ENCODE results near the gene PNPLA5.
"Not testable (repeated sequence)": the region's sequence is repeated elsewhere in the genome, so short reads cannot be mapped to it uniquely, and the experiment has no call there.

The PNPLA5 gene

DNA sequence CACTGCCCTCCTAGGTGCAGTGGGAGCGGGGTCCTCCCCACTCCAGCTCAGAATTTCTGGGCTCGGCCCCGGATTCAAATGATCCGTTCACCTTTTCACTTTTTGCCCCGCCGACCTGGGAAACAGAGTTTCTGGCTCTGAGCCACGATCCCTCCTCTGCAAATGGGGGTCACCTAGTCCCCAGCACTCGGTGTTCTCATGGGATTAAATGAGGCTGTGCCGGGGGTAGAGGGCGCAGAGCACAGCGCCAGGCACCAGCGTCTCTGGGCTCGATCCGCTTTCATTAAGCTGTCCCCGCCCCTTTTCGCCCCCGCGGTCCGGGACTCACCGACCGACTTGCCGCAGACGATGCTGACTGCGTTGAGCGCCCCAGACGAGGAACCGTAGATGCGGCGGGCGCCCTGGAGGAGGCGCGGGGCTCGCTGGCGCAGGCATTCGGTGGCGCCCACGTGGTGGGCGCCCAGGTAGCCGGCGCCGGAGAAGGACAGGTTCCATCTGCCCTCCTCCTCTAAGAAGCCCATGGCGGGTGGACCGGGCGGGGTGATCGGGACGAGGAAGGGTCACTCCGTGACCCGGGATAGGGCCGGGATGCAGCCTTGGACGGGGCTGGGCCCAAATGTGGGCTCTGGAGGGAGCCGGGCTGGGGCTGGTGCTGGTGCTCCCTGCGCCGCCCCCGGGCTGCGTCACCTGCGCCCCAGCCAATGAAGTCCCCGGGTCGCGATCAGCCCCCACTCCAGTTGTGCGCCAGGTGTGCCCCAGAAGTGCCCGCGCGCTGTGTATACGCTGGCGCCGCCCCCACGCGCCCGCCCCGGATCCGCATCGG is at the start of gene PNPLA5:
TSS of gene PNPLA5 (minus strand) at position 654 of the 823 bp plus-strand sequence. CDS start at position 521, 133 bp downstream.
- DNase-seq (ENCODE audit: low spot score), result peak; percentile 46

DNA sequence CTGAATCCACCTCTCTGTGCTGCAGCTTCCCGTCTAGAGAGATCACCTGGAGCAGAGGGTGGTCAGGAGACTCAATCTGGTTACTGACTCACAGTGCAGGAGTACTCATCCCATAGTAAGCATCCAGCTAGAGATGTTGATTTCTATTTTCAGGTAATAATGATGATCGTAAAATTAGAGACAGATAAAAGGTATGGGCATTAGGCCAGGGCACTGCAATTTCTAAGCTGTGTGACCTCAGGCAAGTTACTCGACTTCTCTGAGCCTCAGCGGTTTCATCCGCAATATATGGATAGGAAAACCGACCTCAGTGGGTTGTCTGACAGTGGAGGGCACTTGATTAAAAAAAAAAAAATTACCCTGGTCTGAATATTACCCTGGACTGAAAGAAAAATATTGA is 49.6 kb upstream of the PNPLA5 start:
- DNase-seq (ENCODE audit: low spot score), result no peak

DNA sequence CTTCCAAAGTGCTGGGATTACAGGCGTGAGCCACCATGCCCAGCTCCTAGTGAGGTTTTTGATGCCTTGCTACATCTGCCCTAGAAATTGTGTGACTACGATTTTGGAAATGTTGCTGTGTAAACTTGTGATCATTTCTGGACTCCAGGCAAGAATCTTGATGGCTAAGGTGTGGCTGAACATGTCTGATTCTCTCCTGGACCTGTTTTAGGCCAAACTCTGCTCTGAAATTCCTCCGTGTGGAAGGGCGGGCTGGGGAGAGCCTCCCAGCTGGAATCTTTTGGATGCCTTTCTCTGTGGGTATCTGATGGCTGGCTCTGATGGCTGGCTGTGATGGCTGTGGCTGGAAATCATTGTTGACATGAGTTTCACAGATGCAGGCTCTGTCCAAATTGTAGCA is 40.0 kb upstream of the PNPLA5 start:
- DNase-seq (ENCODE audit: low spot score), result no peak

- DNase-seq (ENCODE audit: low spot score), result no peak
Observed at GRCh38 chr22:43928908-43929307, 37.1 kb upstream of the PNPLA5 start.

GRCh38 chr22:43928468-43928867 is 36.7 kb upstream of the PNPLA5 start:
- DNase-seq (ENCODE audit: low spot score), result no peak

DNA sequence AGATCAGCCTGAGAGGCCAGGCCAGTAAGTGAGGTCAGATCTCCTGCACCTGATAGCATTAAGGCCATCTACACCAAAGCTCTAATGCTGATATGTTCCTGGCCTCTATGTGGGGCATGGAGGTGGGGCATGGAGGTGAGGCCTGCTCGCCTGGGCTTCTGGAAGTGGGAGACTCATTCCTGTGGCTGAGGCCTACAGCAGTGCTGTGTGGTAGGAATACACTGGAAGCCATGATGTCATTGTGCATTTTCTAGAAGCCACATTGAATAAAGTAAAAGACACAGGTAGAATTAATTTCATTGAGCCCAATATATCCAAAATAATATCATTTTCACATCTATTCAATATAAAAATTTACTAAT is 34.5 kb upstream of the PNPLA5 start:
- DNase-seq (ENCODE audit: low spot score), result no peak

DNA sequence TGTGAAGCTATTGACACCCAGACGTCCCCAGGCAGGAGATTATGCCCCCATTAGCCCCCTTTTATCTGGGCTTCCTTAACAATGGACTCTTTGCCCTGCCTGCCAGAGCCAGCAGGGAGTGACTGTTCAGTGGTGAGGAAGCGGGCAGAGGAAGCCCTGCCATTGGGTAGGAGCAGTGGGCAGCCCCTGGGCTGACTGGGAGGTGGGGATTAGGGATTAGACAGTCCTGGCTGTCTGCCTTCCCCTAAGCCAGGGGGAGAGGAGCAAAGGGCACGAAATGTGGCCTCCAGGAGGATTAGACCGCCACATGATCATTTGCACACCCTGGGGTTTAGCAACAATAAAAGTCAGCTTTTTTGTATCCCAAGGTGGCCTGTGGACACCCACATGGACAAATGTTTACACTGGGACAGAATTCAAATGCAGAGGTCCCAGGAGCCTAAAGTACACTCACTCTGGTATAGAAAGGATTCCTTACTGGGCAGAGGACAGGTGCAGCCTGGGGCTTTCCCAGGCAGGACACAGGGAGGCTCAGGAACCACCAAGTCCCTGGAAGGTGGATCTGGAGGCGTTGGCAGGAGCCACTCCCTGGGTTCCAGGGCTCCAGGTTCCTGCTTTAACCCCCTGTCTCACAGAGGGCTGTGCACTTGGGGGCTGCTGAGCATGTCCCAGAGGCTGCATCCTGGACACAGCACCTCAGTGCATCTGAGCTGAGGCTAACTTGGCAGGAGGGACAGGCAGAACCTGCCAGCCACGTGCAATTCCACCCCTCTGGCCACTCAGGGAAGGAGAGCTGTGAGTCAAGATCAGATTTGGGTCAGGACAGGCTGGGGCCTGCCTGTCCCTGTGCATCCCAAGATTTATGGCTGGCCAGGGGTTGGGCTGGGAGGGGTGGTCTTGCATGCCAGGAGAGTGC is 33.9 kb upstream of the PNPLA5 start:
- no peak for DNase-seq (ENCODE audit: low spot score)

- no peak for DNase-seq (ENCODE audit: low spot score)
Observed at GRCh38 chr22:43924877-43925276, 33.1 kb upstream of the PNPLA5 start.

DNA sequence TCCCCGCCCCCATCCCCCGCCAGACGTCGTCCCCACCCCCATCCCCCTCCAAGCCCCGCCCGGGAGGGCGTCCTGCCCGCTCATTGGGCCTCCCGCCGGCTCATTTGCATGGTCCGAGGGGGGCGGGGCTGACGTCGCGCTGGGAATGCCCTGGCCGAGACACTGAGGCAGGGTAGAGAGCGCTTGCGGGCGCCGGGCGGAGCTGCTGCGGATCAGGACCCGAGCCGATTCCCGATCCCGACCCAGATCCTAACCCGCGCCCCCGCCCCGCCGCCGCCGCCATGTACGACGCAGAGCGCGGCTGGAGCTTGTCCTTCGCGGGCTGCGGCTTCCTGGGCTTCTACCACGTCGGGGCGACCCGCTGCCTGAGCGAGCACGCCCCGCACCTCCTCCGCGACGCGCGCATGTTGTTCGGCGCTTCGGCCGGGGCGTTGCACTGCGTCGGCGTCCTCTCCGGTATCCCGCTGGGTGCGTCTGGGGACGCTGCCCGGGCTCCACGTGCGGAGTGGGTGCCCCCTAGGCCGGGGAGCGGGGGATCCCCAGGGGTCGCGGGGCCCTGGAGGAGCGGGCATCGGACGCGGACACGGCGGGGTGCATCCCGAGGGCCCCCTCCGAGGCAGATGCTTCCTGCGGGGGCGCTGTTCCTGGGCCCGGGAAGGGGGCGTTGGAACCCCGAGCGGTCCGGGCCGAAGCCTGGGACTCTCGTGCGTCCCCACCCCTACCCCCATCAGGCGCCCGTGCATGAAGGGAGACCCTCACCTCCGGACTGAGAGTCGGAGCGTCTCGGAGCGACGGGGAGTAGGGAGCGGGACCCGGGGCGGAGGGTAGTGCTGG is 32.0 kb upstream of the PNPLA5 start, which contains the start of gene PNPLA3:
TSS of gene PNPLA3 (plus strand) at position 175 of the 834 bp plus-strand sequence. CDS start at position 282, 107 bp downstream.
- peak; percentile 97 for DNase-seq (ENCODE audit: low spot score)

- no peak for DNase-seq (ENCODE audit: low spot score)
Observed at GRCh38 chr22:43923191-43923590, 31.4 kb upstream of the PNPLA5 start.

DNA sequence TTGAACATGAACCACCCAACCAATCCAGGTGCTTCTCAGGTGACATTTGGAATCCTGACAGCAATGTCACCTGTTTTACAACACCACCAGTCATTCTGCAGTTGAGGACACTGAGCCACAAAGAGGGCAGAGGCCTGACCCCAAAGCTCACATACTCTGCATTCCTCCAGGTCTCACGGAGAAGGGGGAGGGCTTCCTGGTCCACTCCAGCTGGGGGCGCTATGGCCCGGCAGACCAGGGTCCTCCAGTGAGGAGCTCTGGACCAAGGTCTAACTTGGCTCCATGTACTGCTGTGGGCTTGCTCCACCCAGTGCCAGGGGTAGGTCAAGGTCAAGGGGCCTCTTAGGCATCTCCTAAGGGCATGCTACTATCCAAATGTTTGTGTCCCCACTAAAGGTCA is 30.3 kb upstream of the PNPLA5 start:
- no peak for DNase-seq (ENCODE audit: low spot score)

- DNase-seq (ENCODE audit: low spot score), result peak; percentile 85
Observed at GRCh38 chr22:43921370-43921769, 29.6 kb upstream of the PNPLA5 start.

DNA sequence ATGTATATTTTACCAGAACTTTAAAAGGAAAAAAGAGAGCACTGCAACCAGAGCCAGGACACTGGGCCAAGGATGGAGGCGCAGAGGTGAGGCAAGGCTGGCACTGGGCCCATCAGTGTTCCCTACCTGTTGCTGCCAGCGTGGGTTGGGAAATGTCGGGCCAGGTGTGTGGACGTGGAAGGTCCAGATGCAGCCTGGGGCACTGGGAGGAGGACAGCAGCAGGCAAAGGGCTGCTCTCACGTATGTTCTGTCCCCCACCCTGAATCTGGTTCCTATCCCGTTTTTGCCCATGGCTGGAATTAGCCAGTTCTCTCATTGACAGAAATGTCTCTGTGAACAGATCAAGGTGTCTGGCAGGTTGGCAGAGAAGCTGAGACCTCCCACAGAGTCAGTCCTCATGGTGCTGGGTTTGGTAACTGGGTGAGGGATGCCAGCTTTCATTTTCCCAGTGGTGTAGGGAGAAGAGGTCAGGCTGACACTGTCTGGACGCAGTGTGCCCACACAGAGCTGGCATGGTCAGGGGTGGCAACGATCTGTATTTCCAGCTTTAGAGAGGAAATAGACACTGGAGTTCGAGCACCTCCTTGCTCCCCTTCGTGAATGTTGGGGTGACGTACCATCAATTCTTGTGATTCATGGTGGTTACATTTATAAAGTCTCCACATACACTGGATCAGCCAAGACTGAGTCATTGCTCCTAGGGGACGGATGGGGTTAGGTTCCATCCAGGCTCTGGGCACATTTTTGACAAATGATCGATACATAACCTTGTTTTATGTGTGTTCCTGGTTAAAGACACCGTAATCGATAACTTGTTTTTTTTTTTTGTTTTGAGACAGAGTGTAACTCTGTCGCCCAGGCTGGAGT is 27.5 kb upstream of the PNPLA5 start:
- peak; percentile 64 for DNase-seq (ENCODE audit: low spot score)

DNA sequence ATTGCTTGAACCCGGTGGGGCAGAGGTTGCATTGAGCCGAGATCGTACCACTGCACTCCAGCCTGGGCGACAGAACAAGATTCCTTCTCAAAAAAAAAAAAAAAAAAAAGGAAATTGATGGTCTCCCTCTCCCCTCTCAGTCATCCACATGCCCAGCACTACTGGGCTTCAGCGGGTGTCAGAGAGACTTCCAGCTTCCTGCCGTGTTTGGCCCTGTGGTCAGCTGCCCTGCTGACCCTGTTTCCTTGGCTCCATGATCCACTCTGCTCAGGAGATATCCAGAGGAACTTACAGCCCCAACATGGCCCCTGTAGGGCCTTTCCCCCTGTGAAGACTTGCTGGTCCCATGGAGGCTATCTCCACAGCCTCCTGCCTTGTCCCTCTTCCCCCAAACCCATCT is 25.7 kb upstream of the PNPLA5 start:
- DNase-seq (ENCODE audit: low spot score), result no peak

GRCh38 chr22:43911351-43911750 is 19.5 kb upstream of the PNPLA5 start:
- no peak for DNase-seq (ENCODE audit: low spot score)

DNA sequence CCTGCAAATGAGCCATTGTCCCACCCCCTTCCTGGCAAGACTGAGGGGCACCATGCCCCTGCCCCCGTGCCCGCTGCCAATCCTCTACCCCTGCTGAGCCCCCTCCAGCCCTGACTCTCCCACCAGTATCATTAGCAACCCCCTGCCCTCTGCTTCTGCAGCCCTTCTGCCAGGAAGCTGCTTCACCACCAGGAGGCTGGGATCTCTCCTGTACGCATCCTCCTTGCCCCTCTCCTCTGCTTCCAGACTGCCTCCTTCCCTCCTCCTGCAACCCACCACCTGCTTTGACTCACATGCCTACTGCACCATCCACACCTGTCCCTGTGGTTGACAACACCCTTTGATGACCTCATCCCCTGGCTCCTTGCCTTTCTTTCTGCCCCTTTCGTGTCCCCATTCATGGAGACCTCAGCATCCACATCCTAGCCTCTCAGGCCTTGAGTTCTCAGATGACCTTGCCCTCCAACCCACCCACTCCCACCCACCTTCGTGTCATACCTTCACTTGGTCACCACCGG is 18.4 kb upstream of the PNPLA5 start:
- no peak for DNase-seq (ENCODE audit: low spot score)

DNA sequence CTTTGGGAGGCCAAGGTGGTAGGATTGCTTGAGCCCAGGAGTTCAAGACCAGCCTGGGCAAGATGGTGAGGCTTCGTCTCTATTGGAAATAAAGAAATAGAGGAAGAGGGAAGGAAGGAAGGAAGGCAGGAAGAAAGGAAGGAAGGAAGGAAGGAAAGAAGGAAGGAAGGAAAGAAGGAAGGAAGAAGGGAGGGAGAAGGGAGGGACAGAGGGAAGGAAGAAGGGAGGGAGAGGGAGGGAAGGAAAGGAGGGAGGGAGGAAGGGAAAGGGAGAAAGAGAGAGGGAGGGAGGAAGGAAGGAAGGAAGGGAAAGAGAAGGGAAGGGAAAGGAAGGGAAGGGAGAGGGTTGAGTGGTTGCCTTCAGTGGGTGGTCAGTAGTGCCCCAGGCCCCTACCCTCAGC is 17.9 kb upstream of the PNPLA5 start:
- no peak for DNase-seq (ENCODE audit: low spot score)

DNA sequence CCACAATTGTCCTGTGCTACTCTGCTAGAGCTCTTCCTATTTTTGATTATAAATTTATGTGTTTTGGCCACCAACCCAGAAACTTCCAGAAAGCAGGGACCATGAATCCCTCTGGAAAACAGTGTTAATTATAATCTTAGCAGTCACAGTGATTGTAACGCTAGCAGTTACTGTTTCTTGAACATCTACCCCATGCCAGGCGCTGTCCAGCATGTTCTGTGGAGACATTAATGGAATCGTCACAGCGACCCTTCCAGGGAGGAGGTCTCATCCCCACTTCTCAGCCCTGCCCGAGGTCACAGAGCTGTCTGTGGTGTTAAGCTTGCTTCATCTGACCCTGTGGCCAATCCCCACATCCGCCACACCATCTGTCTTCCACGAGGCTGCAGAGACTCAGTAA is 13.9 kb upstream of the PNPLA5 start:
- DNase-seq (ENCODE audit: low spot score), result no peak

GRCh38 chr22:43904412-43904811 is 12.6 kb upstream of the PNPLA5 start:
- not testable (repeated sequence) for DNase-seq (ENCODE audit: low spot score)

GRCh38 chr22:43903033-43903432 is 11.2 kb upstream of the PNPLA5 start:
- DNase-seq (ENCODE audit: low spot score), result not testable (repeated sequence)
